ENCODE measurements around the gene MEN1.

DNA sequence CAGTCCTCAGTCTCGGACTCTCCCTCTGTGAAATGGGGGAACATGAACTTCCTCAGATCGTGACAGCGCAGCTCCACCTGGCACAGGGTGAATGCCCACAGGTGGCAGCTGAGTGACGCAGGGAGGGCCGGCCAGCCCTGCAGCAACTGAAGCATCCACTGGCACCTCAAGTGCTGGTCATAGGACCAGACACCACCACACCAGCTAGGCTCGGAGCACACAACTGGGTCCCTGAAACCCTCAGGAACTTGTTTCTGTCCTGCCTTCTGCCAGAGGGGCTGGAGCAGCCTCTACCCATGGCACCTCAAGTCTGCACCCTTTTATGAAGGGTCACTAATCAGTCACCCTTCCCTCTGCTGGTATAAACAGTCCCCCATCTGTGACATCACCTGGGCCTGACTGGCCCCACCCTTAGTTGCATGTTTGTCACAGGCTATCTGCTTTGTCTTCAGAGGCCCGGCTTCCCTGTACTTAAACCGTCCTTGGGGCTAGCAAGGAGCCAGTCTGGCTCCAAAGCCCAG lies 41.5 kb upstream of the MEN1 start:
- TF ChIP-seq FOXK1 (CRISPR knock-in tag; IDR thresholded peaks at IDR 0.05; ENCODE audit: borderline replicate concordance, low read depth) (no peak), DZIP1 (CRISPR knock-in tag; IDR thresholded peaks at IDR 0.05) (no peak), EZH2 (conservative IDR thresholded peaks at IDR 0.05; ENCODE audit: low read depth, low read length) (no peak), SMAD9 (CRISPR knock-in tag; IDR thresholded peaks at IDR 0.05) (no peak), ZNF138 (CRISPR knock-in tag; IDR thresholded peaks at IDR 0.05; ENCODE audit: low read depth) (no peak), POLR2A (IDR thresholded peaks at IDR 0.05; ENCODE audit: insufficient read depth in 1 of 2, low read depth in 2 of 2, low read length in 2 of 2) (0 out of 4 replicates have a peak, but pooled peaks of 1 of the 2 experiments have one; percentile 28), POLR2AphosphoS5 (IDR thresholded peaks at IDR 0.05; ENCODE audit: low read depth, low read length) (no peak)
- TF ChIP-seq, protein P1, sequence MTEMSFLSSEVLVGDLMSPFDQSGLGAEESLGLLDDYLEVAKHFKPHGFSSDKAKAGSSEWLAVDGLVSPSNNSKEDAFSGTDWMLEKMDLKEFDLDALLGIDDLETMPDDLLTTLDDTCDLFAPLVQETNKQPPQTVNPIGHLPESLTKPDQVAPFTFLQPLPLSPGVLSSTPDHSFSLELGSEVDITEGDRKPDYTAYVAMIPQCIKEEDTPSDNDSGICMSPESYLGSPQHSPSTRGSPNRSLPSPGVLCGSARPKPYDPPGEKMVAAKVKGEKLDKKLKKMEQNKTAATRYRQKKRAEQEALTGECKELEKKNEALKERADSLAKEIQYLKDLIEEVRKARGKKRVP (CRISPR knock-in tag; IDR thresholded peaks at IDR 0.05): no peak
- TF ChIP-seq, protein P2, sequence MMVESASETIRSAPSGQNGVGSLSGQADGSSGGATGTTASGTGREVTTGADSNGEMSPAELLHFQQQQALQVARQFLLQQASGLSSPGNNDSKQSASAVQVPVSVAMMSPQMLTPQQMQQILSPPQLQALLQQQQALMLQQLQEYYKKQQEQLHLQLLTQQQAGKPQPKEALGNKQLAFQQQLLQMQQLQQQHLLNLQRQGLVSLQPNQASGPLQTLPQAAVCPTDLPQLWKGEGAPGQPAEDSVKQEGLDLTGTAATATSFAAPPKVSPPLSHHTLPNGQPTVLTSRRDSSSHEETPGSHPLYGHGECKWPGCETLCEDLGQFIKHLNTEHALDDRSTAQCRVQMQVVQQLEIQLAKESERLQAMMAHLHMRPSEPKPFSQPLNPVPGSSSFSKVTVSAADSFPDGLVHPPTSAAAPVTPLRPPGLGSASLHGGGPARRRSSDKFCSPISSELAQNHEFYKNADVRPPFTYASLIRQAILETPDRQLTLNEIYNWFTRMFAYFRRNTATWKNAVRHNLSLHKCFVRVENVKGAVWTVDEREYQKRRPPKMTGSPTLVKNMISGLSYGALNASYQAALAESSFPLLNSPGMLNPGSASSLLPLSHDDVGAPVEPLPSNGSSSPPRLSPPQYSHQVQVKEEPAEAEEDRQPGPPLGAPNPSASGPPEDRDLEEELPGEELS (CRISPR knock-in tag; IDR thresholded peaks at IDR 0.05): no peak

All from HepG2 (cell line).